CD4-positive, alpha-beta T cell treated with Interleukin-2 at 100 ng/mL for 4 hours (primary cell): ENCODE data around the gene MARCHF5.
"Not testable (repeated sequence)": the region's sequence is repeated elsewhere in the genome, so short reads cannot be mapped to it uniquely, and the experiment has no call there.

Experiments
- DNase-seq: peaks from one replicate; pipeline ENCODE4 v3.0.0-alpha.2; 2020; ENCODE audit warnings: low spot score

The MARCHF5 gene

DNA sequence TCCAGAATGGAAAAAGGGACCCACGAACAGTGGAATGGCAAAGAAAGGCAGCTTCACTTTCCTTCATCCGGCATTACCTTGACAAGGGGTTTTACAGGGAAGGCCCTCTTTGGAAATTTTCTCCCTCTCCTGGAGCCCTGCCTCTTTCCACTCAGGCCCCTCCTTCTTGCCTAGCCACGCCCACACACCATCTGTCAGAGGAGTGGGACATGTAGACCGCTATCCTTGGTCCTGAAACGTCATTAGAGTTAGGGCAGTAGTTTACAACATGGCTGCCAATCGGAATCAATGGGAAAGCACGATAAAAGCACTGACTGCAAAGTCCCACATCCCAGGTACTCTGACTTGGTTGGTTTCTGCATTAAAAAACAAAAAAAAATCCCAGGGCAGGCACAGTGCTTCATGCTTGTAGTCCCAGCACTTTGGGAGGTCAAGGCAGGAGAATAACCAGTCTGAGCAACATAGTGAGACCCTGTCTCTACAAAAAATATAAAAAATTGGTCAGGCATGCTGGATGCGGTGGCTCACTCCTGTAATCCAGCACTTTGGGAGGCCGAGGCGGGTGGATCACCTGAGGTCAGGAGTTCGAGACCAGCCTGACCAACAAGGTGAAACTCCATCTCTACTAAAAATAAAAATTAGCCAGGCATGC is 96.4 kb downstream of the MARCHF5 start:
- no peak for DNase-seq

DNA sequence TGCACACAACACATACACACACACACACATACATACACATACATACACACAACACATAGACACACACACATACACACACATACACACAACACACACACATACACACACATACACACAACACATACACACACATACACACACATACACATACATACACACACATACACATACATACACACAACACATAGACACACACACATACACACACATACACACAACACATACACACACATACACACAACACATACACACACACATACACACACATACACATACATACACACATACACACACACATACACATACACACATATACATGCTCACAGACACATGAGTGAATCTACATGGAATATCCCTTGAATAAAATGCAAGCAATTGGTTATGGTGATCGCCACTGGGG is 102.2 kb downstream of the MARCHF5 start:
- DNase-seq, result not testable (repeated sequence)

DNA sequence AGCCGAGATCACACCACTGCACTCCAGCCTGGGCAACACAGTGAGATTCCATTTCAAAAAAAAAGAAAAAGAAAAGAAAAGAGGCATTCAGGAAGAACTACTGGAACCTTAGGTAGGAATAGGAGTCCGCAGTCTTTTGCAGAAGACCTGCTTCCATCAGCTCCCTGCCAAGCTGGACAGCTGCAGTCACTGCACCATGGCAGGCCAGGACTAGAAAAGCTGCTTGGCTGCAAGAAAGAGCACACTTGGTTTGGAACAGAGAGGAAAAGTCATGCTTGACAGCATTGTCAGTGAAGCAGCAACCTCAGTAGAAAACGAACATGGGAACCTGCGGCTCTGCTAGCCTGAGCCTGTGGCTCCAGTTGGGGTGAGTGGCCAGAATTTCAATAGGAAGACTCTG is 104.3 kb downstream of the MARCHF5 start:
- DNase-seq, result no peak

DNA sequence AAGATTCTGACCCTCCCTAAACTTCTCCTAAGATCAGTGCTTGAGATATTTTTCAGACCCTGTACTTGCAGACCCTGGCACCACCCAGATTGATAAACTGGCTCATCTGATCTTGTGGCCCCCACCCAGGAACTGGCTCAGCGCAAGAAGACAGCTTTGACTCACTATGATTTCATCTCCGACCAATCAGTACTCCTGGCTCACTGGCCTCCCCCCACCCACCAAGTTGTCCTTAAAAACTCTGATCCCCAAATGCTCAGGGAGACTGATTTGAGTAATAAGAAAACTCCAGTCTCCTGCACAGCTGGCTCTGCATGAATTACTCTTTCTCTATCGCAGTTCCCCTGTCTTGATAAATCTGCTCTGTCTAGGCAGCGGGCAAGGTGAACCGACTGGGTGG is 111.3 kb downstream of the MARCHF5 start:
- DNase-seq, result not testable (repeated sequence)
